ACC112 (cell line): ENCODE data around the gene MED27.

Experiments
- H2AFZ ChIP-seq: fragments of 200-600 bp; sonication (generic); one replicate; pipeline ENCODE4 v1.6.0; 2017; ENCODE audit warnings: antibody characterized with exemption, low read length; ENCODE audit not compliant: unreplicated experiment
- H3K27ac ChIP-seq: fragments of 200-600 bp; sonication (generic); 2 replicates; pipeline ENCODE4 v1.5.1; 2014; ENCODE audit warnings: low read depth, mild to moderate bottlenecking, antibody characterized with exemption, low read length, moderate library complexity
- H3K27me3 ChIP-seq: fragments of 200-600 bp; sonication (generic); 2 replicates; pipeline ENCODE4 v1.6.1; 2014; ENCODE audit warnings: mild to moderate bottlenecking, antibody characterized with exemption, low read length, moderate library complexity, mixed read lengths; ENCODE audit not compliant: insufficient read depth
- H3K36me3 ChIP-seq: fragments of 200-600 bp; sonication (generic); 2 replicates; pipeline ENCODE4 v1.6.1; 2016; ENCODE audit warnings: mild to moderate bottlenecking, antibody characterized with exemption, low read length, moderate library complexity, mixed read lengths; ENCODE audit not compliant: insufficient read depth
- H3K4me1 ChIP-seq: fragments of 200-600 bp; sonication (generic); one replicate; pipeline ENCODE4 v1.6.1; 2016; ENCODE audit warnings: low read length, mixed read lengths; ENCODE audit not compliant: insufficient read depth, unreplicated experiment, control insufficient read depth
- H3K4me3 ChIP-seq: fragments of 200-600 bp; sonication (generic); 2 replicates; pipeline ENCODE4 v1.5.1; 2014; ENCODE audit warnings: mild to moderate bottlenecking, low read depth, low read length
- H3K79me2 ChIP-seq: fragments of 200-600 bp; sonication (generic); one replicate; pipeline ENCODE4 v1.6.0; 2016; ENCODE audit warnings: low read length; ENCODE audit not compliant: control insufficient read depth, unreplicated experiment, insufficient read depth

Gene MED27

DNA sequence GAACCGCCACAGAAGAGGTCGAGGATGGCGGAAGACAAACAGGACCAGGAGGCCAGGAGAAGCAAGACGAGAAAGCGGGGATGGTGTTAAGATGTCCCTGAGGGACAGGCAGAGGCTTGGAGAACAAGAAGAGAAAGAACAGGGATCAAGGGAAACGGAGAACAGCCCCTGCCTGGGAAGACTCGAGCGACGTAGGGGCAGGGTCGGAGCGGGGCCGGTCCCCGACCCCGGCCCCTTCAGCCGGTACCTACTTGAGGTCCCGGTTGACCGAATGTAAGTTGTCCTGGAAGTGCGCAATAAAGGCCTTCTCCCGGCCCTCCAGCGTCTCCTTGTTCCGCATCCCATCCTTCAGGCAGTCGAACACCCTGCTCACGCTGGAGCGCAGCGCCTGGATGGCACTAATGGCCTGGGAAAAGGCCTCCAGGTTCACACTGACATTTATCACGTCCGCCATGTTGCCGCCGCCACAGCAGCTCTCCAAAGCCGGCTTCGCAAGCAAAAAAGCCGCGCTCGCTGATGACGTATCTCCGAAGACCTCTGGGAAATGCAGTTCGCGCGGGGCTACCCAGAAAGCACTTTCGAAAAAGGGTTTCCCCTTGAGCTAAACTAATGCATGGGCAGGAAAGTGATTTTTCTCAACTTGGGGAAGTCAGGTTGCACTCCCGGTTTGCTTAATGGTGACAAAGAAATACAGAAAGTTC is at the start of gene MED27:
TSS of gene MED27 (minus strand) at position 477 of the 701 bp plus-strand sequence. CDS start at position 454, 23 bp downstream.
- peaks cover 48% of the 10 kb centered on the region for H3K79me2 ChIP-seq
- H3K27me3 ChIP-seq = peaks cover 8% of the 10 kb centered on the region
- peaks cover 34% of the 10 kb centered on the region for H3K4me1 ChIP-seq
- peak within 1 kb of the TSS; percentile 2 for H2AFZ ChIP-seq
- 0 out of 2 replicates have a peak, but pooled peaks cover 4% of the 10 kb centered on the region for H3K36me3 ChIP-seq
- peak within 1 kb of the TSS; percentile 77 for H3K27ac ChIP-seq
- peak within 1 kb of the TSS; percentile 95 for H3K4me3 ChIP-seq

- Histone ChIP-seq H3K4me3 (no peak overlapping the region), H2AFZ (no peak overlapping the region), H3K27ac (no peak overlapping the region), H3K27me3 (peaks cover 91% of the 10 kb centered on the region), H3K36me3 (no peaks in the 10 kb centered on the region), H3K79me2 (no peaks in the 10 kb centered on the region), H3K4me1 (no peaks in the 10 kb centered on the region)
Observed at GRCh38 chr9:132127888-132128534, 48.3 kb upstream of the MED27 start.

GRCh38 chr9:132126680-132127236 is 47.1 kb upstream of the MED27 start:
- Histone ChIP-seq H3K4me3 (peak overlapping the region; percentile 65), H3K27ac (no peak overlapping the region), H3K36me3 (no peaks in the 10 kb centered on the region), H3K79me2 (no peaks in the 10 kb centered on the region), H3K4me1 (no peaks in the 10 kb centered on the region), H2AFZ (no peak overlapping the region), H3K27me3 (peaks cover 91% of the 10 kb centered on the region)

GRCh38 chr9:132125944-132126679 is 46.4 kb upstream of the MED27 start:
- peak overlapping the region; percentile 65 for H3K4me3 ChIP-seq
- H3K4me1 ChIP-seq = no peaks in the 10 kb centered on the region
- no peak overlapping the region for H2AFZ ChIP-seq
- H3K79me2 ChIP-seq = no peaks in the 10 kb centered on the region
- H3K27ac ChIP-seq = no peak overlapping the region
- peaks cover 91% of the 10 kb centered on the region for H3K27me3 ChIP-seq
- H3K36me3 ChIP-seq = no peaks in the 10 kb centered on the region

DNA sequence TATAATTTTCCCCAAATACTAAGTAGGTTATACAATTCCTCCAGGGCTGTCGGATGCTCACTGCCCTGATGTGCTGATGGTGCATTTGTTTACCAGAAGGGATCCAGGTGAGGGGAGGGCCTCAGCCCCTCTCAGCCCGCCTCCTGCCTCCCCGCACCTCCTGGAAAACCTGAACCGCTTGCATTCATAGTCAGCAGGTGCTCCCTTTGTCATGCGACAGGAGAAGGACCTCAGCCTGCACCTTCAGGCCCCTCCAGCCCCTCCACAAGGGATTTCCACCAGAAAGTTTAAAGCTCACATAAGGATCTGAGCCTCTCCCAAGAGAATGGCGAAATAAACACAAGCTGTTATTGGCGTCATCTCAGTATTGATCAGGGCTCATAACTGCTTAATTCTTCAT is 45.7 kb upstream of the MED27 start:
- H3K27ac ChIP-seq = no peak overlapping the region
- H3K4me1 ChIP-seq = no peaks in the 10 kb centered on the region
- H3K27me3 ChIP-seq = peaks cover 91% of the 10 kb centered on the region
- H3K79me2 ChIP-seq = no peaks in the 10 kb centered on the region
- H3K36me3 ChIP-seq = no peaks in the 10 kb centered on the region
- H2AFZ ChIP-seq = no peak overlapping the region
- H3K4me3 ChIP-seq = no peak overlapping the region

DNA sequence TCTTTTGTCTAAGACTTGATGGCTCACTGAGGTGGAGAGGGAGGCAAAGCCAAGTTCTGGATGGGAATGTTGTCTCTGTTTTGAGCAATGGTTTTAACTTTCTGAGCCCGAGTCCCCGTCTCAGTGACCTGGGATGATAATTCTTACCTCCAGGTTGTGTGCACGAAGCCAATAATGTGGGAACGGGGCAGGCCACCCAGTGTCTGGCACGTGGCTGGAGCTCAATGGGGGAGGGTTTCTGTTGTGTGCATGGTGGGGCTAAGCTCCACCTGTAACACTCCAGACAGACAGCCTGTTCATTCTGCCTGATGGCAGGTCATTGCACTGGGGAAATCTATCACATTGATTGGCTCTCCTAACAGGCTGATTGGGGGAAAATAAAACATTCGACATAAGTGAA is 45.1 kb upstream of the MED27 start:
- no peak overlapping the region for H2AFZ ChIP-seq
- no peaks in the 10 kb centered on the region for H3K79me2 ChIP-seq
- H3K4me1 ChIP-seq = no peaks in the 10 kb centered on the region
- no peak overlapping the region for H3K4me3 ChIP-seq
- H3K36me3 ChIP-seq = no peaks in the 10 kb centered on the region
- no peak overlapping the region for H3K27ac ChIP-seq
- peaks cover 95% of the 10 kb centered on the region for H3K27me3 ChIP-seq

DNA sequence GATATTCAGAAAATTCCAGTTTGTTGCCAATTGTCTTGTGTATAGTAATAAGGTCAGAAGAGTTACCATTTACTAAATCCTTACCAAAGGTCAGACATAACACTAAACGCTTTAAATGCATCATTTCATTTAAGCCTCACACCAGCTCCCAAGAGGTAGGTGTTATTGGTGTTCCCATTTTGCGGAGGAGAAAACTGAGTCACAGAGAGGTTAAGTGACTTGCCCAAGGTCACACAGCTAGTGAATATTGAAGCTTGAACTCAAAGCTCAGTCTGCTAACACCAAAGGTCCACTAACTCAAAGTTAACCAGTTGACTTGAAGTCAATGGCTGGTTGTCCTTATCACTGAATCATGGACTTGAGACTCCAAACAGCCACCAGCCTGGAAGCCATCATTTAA is 41.4 kb upstream of the MED27 start:
- H3K36me3 ChIP-seq = no peaks in the 10 kb centered on the region
- H3K4me1 ChIP-seq = no peaks in the 10 kb centered on the region
- H3K4me3 ChIP-seq = no peak overlapping the region
- no peaks in the 10 kb centered on the region for H3K79me2 ChIP-seq
- H2AFZ ChIP-seq = no peak overlapping the region
- no peak overlapping the region for H3K27ac ChIP-seq
- H3K27me3 ChIP-seq = peaks cover 100% of the 10 kb centered on the region

DNA sequence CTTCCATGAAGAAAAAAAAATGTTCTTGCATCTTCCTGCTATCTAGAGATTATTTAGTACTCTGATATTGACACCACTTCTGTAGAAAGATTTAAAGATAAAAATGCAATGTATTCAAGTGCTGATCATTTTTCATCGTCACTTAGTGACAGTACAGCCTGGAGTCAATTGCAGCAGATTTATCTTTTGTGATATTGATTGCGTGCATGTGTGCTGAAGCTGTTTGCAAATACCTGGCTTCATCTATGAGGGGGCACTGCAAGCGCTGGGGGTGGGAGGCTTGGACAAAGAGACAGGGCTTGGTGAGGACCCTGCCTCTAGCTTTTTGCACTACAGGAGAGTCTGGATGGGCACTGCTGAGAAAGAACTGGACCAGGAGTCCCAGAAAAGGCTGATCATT is 38.0 kb upstream of the MED27 start:
- Histone ChIP-seq H3K36me3 (no peaks in the 10 kb centered on the region), H3K4me1 (no peaks in the 10 kb centered on the region), H3K27ac (no peak overlapping the region), H2AFZ (no peak overlapping the region), H3K4me3 (no peak overlapping the region), H3K27me3 (peaks cover 88% of the 10 kb centered on the region), H3K79me2 (no peaks in the 10 kb centered on the region)

GRCh38 chr9:132116583-132116982 is 36.9 kb upstream of the MED27 start:
- no peak overlapping the region for H2AFZ ChIP-seq
- H3K27ac ChIP-seq = no peak overlapping the region
- H3K27me3 ChIP-seq = peaks cover 88% of the 10 kb centered on the region

GRCh38 chr9:132114102-132114707 is 34.5 kb upstream of the MED27 start:
- H2AFZ ChIP-seq = no peak overlapping the region
- H3K27ac ChIP-seq = no peak overlapping the region
- H3K4me3 ChIP-seq = no peak overlapping the region
- no peaks in the 10 kb centered on the region for H3K36me3 ChIP-seq
- H3K27me3 ChIP-seq = peaks cover 84% of the 10 kb centered on the region
- no peaks in the 10 kb centered on the region for H3K4me1 ChIP-seq
- no peaks in the 10 kb centered on the region for H3K79me2 ChIP-seq

More at GRCh38 chr9:132116583-132116982, 36.9 kb upstream of the MED27 start:
- H3K36me3 ChIP-seq = no peaks in the 10 kb centered on the region
- H3K79me2 ChIP-seq = no peaks in the 10 kb centered on the region
- no peaks in the 10 kb centered on the region for H3K4me1 ChIP-seq
- no peak overlapping the region for H3K4me3 ChIP-seq
